OCI-LY7 (cell line): ENCODE results near the gene BBOX1. TPM values are rescaled to one million over a fixed set of nuclear protein-coding genes. Genes with fewer than 3 reads are reported as not detected.

ENCODE experiments used
- BruUV-seq: library from RNA; stranded (reverse); fragments of 400-500 nt; replicated peaks from 2 replicates; lab custom pipeline; 2021; lab: Mats Ljungman, UMichigan
- CTCF ChIA-PET: fragments of 300-600 bp; sonication (Branson Sonifier 250); formaldehyde crosslinking; loops from one replicate; lab custom pipeline; 2022; ENCODE audit warnings: antibody characterized with exemption; ENCODE audit not compliant: unreplicated experiment; lab: Charles Lee
- POLR2A ChIA-PET: fragments of 300-600 bp; sonication (Branson Sonifier 250); formaldehyde crosslinking; loops from one replicate; lab custom pipeline; 2022; ENCODE audit warnings: antibody characterized with exemption; lab: Charles Lee
- DNase-seq: peaks from one replicate; pipeline ENCODE4 v3.0.0-alpha.2; 2015; ENCODE audit warnings: low spot score
- H2AFZ ChIP-seq: fragments of 200-600 bp; sonication (generic), shearing (Covaris generic); 2 replicates; pipeline ENCODE4 v1.6.1; 2014; ENCODE audit warnings: mild to moderate bottlenecking, antibody characterized with exemption, low read length, moderate library complexity
- H3K27ac ChIP-seq: fragments of 200-600 bp; sonication (generic); 2 replicates; pipeline ENCODE4 v1.5.1; 2014; ENCODE audit warnings: mixed run types, low read depth, mild to moderate bottlenecking, moderate library complexity, low read length, inconsistent platforms; ENCODE audit not compliant: poor library complexity, severe bottlenecking
- H3K36me3 ChIP-seq: fragments of 200-600 bp; sonication (generic); 2 replicates; pipeline ENCODE4 v1.6.1; 2014; ENCODE audit warnings: mild to moderate bottlenecking, antibody characterized with exemption, low read length, moderate library complexity, mixed read lengths; ENCODE audit not compliant: insufficient read depth
- H3K4me1 ChIP-seq: fragments of 200-600 bp; sonication (generic); 2 replicates; pipeline ENCODE4 v1.5.1; 2014; ENCODE audit warnings: mild to moderate bottlenecking, low read length; ENCODE audit not compliant: insufficient read depth, poor library complexity, severe bottlenecking
- H3K4me2 ChIP-seq: fragments of 200-600 bp; sonication (generic); 2 replicates; pipeline ENCODE4 v1.6.1; 2014; ENCODE audit warnings: mild to moderate bottlenecking, low read length
- H3K4me3 ChIP-seq: fragments of 200-600 bp; sonication (generic); 2 replicates; pipeline ENCODE4 v1.5.1; 2014; ENCODE audit warnings: mild to moderate bottlenecking, low read depth, low read length; ENCODE audit not compliant: poor library complexity, severe bottlenecking
- H3K79me2 ChIP-seq: fragments of 200-600 bp; sonication (generic); 2 replicates; pipeline ENCODE4 v1.6.1; 2016; ENCODE audit warnings: low read depth, mild to moderate bottlenecking, low read length, moderate library complexity, mixed read lengths; ENCODE audit not compliant: insufficient read depth
- H3K9me2 ChIP-seq: fragments of 200-600 bp; sonication (generic); 2 replicates; pipeline ENCODE4 v1.6.1; 2016; ENCODE audit warnings: mild to moderate bottlenecking, low read length, mixed read lengths; ENCODE audit not compliant: insufficient read depth
- H3K9me3 ChIP-seq: fragments of 200-600 bp; sonication (generic); 2 replicates; pipeline ENCODE4 v1.6.1; 2014; ENCODE audit warnings: mild to moderate bottlenecking, mixed run types, low read length, mixed read lengths
- H4K20me1 ChIP-seq: fragments of 200-600 bp; sonication (generic); 2 replicates; pipeline ENCODE4 v1.6.1; 2014; ENCODE audit warnings: mild to moderate bottlenecking, antibody characterized with exemption, low read length, moderate library complexity, mixed read lengths; ENCODE audit not compliant: insufficient read depth
- CTCF ChIP-seq: fragments of 200-600 bp; sonication (generic); conservative IDR thresholded peaks from 2 replicates; pipeline ENCODE4 v1.5.1; 2014; ENCODE audit warnings: mild to moderate bottlenecking, antibody characterized with exemption, low read length, moderate library complexity, mixed read lengths
- EZH2phosphoT487 ChIP-seq: fragments of 200-600 bp; sonication (generic); IDR thresholded peaks from 2 replicates; pipeline ENCODE4 v1.6.1; 2018; ENCODE audit warnings: low read depth, borderline replicate concordance, mild to moderate bottlenecking, mixed run types, antibody characterized with exemption, low read length, moderate library complexity, mixed read lengths
- intact Hi-C: fragments of 100-400 bp; cut with micrococcal nuclease; formaldehyde crosslinking; loops from one replicate; pipeline ENCODE4 v1.10.0; 2022; ENCODE audit not compliant: unreplicated experiment
- total RNA-seq, 2 experiments: library from RNA; depleted of rRNA in 1 of 2; stranded (reverse); fragments of >200 nt in 1 of 2; shearing (Covaris generic) in 1 of 2; gene quantifications; 2 replicates each; pipeline ENCODE4 v1.2.3, GENCODE V29; 2014 to 2022

Gene BBOX1
- total RNA-seq, 2 experiments from 2014 or later: not detected

- no peak overlapping the region for H3K27ac ChIP-seq
- no peaks in the 10 kb centered on the region for H4K20me1 ChIP-seq
- no peaks in the 10 kb centered on the region for H3K36me3 ChIP-seq
- DNase-seq: no peak
- H3K4me3 ChIP-seq: no peak overlapping the region
- TF ChIP-seq CTCF: no peak
- no peak for TF ChIP-seq EZH2phosphoT487
- no peaks in the 10 kb centered on the region for H3K9me3 ChIP-seq
- H2AFZ ChIP-seq: no peak overlapping the region
- CTCF ChIA-PET: no interaction called here
- POLR2A ChIA-PET: interaction anchor here (0.7 kb wide), 1 partner anchor 15 kb away, joined by 5 read pairs; no protein-coding TSS in a partner anchor
- no peaks in the 10 kb centered on the region for H3K9me2 ChIP-seq
- H3K79me2 ChIP-seq: no peaks in the 10 kb centered on the region
- BruUV-seq: no TSS peak
- intact Hi-C loops: no loop called here
- H3K4me1 ChIP-seq: peaks cover 5% of the 10 kb centered on the region
- H3K4me2 ChIP-seq: no peak overlapping the region
Observed at GRCh38 chr11:27022659-27023251, 17.9 kb upstream of the BBOX1 start.

GRCh38 chr11:27024865-27025264 is 15.8 kb upstream of the BBOX1 start:
- H2AFZ ChIP-seq: no peak overlapping the region
- no peak overlapping the region for H3K4me2 ChIP-seq
- no peak overlapping the region for H3K27ac ChIP-seq
- no peak for DNase-seq
- H3K4me1 ChIP-seq: peaks cover 5% of the 10 kb centered on the region
- no peaks in the 10 kb centered on the region for H3K9me2 ChIP-seq
- H3K79me2 ChIP-seq: no peaks in the 10 kb centered on the region
- POLR2A ChIA-PET: interaction anchor here (0.6 to 1.7 kb wide), 2 partner anchors 13 to 16 kb away, joined by 3 to 6 read pairs; partner anchors contain the start of gene BBOX1
- H4K20me1 ChIP-seq: no peaks in the 10 kb centered on the region
- H3K4me3 ChIP-seq: no peak overlapping the region
- CTCF ChIA-PET: no interaction called here
- H3K9me3 ChIP-seq: no peaks in the 10 kb centered on the region
- TF ChIP-seq EZH2phosphoT487 (no peak), CTCF (no peak)
- no TSS peak for BruUV-seq
- intact Hi-C loops: no loop called here
- no peaks in the 10 kb centered on the region for H3K36me3 ChIP-seq

GRCh38 chr11:27025312-27025955 is 15.2 kb upstream of the BBOX1 start:
- DNase-seq: no peak
- H2AFZ ChIP-seq: no peak overlapping the region
- ChIA-PET CTCF (no interaction called here), POLR2A (interaction anchor here (0.5 to 1.7 kb wide), 3 partner anchors 13 to 197 kb away, joined by 3 to 7 read pairs (median 6); partner anchors contain the start of gene BBOX1)
- H3K4me3 ChIP-seq: no peak overlapping the region
- intact Hi-C loops: no loop called here
- TF ChIP-seq EZH2phosphoT487 (no peak), CTCF (no peak)
- H3K79me2 ChIP-seq: no peaks in the 10 kb centered on the region
- peaks cover 5% of the 10 kb centered on the region for H3K4me1 ChIP-seq
- no peaks in the 10 kb centered on the region for H3K9me3 ChIP-seq
- H3K27ac ChIP-seq: no peak overlapping the region
- H3K36me3 ChIP-seq: no peaks in the 10 kb centered on the region
- H3K4me2 ChIP-seq: no peak overlapping the region
- H3K9me2 ChIP-seq: no peaks in the 10 kb centered on the region
- no peaks in the 10 kb centered on the region for H4K20me1 ChIP-seq
- BruUV-seq: no TSS peak
